Central memory CD8-positive, alpha-beta T cell (primary cell): Measurements from ENCODE around the gene UXT.

Experiments
- ATAC-seq: fragments of 150-1000 bp; cut with Tn5 transposase; replicated peaks from 2 replicates; pipeline ENCODE4 v1.10.0; 2022; ENCODE audit warnings: mild to moderate bottlenecking, moderate FRiP score, moderate number of reproducible peaks; ENCODE audit not compliant: poor library complexity, severe bottlenecking; ENCODE audit errors: extremely low read depth
- DNase-seq, 2 donors: peaks; one replicate each; pipeline ENCODE4 v3.0.0; 2021; ENCODE audit warnings: low spot score in 2 of 2
- H3K27ac Mint-ChIP-seq: one replicate; pipeline ENCODE4 v1.8.0; 2022; ENCODE audit warnings: low read depth, mild to moderate bottlenecking, moderate library complexity, mixed read lengths
- H3K27me3 Mint-ChIP-seq: one replicate; pipeline ENCODE4 v1.8.0; 2022; ENCODE audit warnings: mixed read lengths
- H3K36me3 Mint-ChIP-seq: one replicate; pipeline ENCODE4 v1.8.0; 2022; ENCODE audit warnings: mild to moderate bottlenecking, moderate library complexity, mixed read lengths; ENCODE audit not compliant: insufficient read depth
- H3K4me1 Mint-ChIP-seq: one replicate; pipeline ENCODE4 v1.8.0; 2022; ENCODE audit warnings: mixed read lengths
- H3K4me3 Mint-ChIP-seq: one replicate; pipeline ENCODE4 v1.8.0; 2022; ENCODE audit warnings: mild to moderate bottlenecking, moderate library complexity, mixed read lengths
- H3K9me3 Mint-ChIP-seq: one replicate; pipeline ENCODE4 v1.8.0; 2022; ENCODE audit warnings: mixed read lengths

UXT gene

GRCh38 chrX:47664737-47665136 lies 5.8 kb upstream of the UXT start:
- H3K27me3 Mint-ChIP-seq, result no peaks in the 10 kb centered on the region
- H3K4me1 Mint-ChIP-seq, result no peaks in the 10 kb centered on the region
- no peak for ATAC-seq
- H3K4me3 Mint-ChIP-seq, result no peak overlapping the region
- no peak overlapping the region for H3K27ac Mint-ChIP-seq
- no peak for DNase-seq
- H3K9me3 Mint-ChIP-seq, result no peaks in the 10 kb centered on the region
- no peaks in the 10 kb centered on the region for H3K36me3 Mint-ChIP-seq

- no peaks in the 10 kb centered on the region for H3K27me3 Mint-ChIP-seq
- ATAC-seq (no peak), DNase-seq (no peak)
- no peaks in the 10 kb centered on the region for H3K9me3 Mint-ChIP-seq
- no peak overlapping the region for H3K4me3 Mint-ChIP-seq
- H3K4me1 Mint-ChIP-seq, result peaks cover 6% of the 10 kb centered on the region
- no peak overlapping the region for H3K27ac Mint-ChIP-seq
- peaks cover 14% of the 10 kb centered on the region for H3K36me3 Mint-ChIP-seq
Observed at GRCh38 chrX:47662144-47662657, 3.2 kb upstream of the UXT start.

GRCh38 chrX:47661539-47661938 lies 2.6 kb upstream of the UXT start:
- Mint-ChIP-seq H3K27me3 (no peaks in the 10 kb centered on the region), H3K27ac (no peak overlapping the region), H3K36me3 (peaks cover 17% of the 10 kb centered on the region), H3K4me3 (no peak overlapping the region), H3K9me3 (no peaks in the 10 kb centered on the region), H3K4me1 (peaks cover 12% of the 10 kb centered on the region)
- no peak for DNase-seq
- ATAC-seq, result no peak

- Mint-ChIP-seq H3K4me3 (peak overlapping the region; percentile 78), H3K36me3 (peaks cover 25% of the 10 kb centered on the region), H3K27ac (peak overlapping the region; percentile 95), H3K27me3 (no peaks in the 10 kb centered on the region), H3K9me3 (no peaks in the 10 kb centered on the region), H3K4me1 (peaks cover 16% of the 10 kb centered on the region)
- ATAC-seq (no peak), DNase-seq (no peak)
Observed at GRCh38 chrX:47659421-47659726, 394 bp upstream of the UXT start.

- ATAC-seq, result no peak
- no peak for DNase-seq
- peaks cover 16% of the 10 kb centered on the region for H3K4me1 Mint-ChIP-seq
- no peaks in the 10 kb centered on the region for H3K9me3 Mint-ChIP-seq
- no peaks in the 10 kb centered on the region for H3K27me3 Mint-ChIP-seq
- H3K27ac Mint-ChIP-seq, result peak overlapping the region; percentile 95
- peaks cover 28% of the 10 kb centered on the region for H3K36me3 Mint-ChIP-seq
- peak overlapping the region; percentile 78 for H3K4me3 Mint-ChIP-seq
Observed at GRCh38 chrX:47658301-47658683, 688 bp downstream of the UXT start.

- no peaks in the 10 kb centered on the region for H3K9me3 Mint-ChIP-seq
- H3K27ac Mint-ChIP-seq, result peak overlapping the region; percentile 94
- H3K4me1 Mint-ChIP-seq, result peaks cover 38% of the 10 kb centered on the region
- no peaks in the 10 kb centered on the region for H3K27me3 Mint-ChIP-seq
- H3K36me3 Mint-ChIP-seq, result peaks cover 18% of the 10 kb centered on the region
- peak overlapping the region; percentile 88 for H3K4me3 Mint-ChIP-seq
- DNase-seq (no peak), ATAC-seq (no peak)
Observed at GRCh38 chrX:47651043-47651905, 7.7 kb downstream of the UXT start.

GRCh38 chrX:47650164-47651042 lies 8.6 kb downstream of the UXT start, which contains the start of gene ELK1:
ELK1 (minus strand) TSS chrX:47650563; CDS start chrX:47641441, 9,122 bp downstream.
- no peaks in the 10 kb centered on the region for H3K27me3 Mint-ChIP-seq
- H3K27ac Mint-ChIP-seq, result peak within 1 kb of the TSS; percentile 94
- peaks cover 12% of the 10 kb centered on the region for H3K36me3 Mint-ChIP-seq
- H3K4me3 Mint-ChIP-seq, result peak within 1 kb of the TSS; percentile 88
- DNase-seq (peak; percentile 67 to 85), ATAC-seq (peak; percentile 94)
- peaks cover 36% of the 10 kb centered on the region for H3K4me1 Mint-ChIP-seq
- H3K9me3 Mint-ChIP-seq, result no peaks in the 10 kb centered on the region

- peak overlapping the region; percentile 94 for H3K27ac Mint-ChIP-seq
Observed at GRCh38 chrX:47649781-47650163, 9.2 kb downstream of the UXT start.

GRCh38 chrX:47649271-47649670 lies 9.7 kb downstream of the UXT start:
- peak overlapping the region; percentile 88 for H3K4me3 Mint-ChIP-seq
- peak overlapping the region; percentile 94 for H3K27ac Mint-ChIP-seq
- ATAC-seq, result no peak

More at GRCh38 chrX:47649781-47650163, 9.2 kb downstream of the UXT start:
- H3K27me3 Mint-ChIP-seq, result no peaks in the 10 kb centered on the region
- H3K4me1 Mint-ChIP-seq, result peaks cover 38% of the 10 kb centered on the region
- no peak for ATAC-seq
- H3K4me3 Mint-ChIP-seq, result peak overlapping the region; percentile 88
- peaks cover 12% of the 10 kb centered on the region for H3K36me3 Mint-ChIP-seq
- no peaks in the 10 kb centered on the region for H3K9me3 Mint-ChIP-seq
- DNase-seq, result no peak

GRCh38 chrX:47648376-47648775 lies 10.6 kb downstream of the UXT start:
- no peak overlapping the region for H3K27ac Mint-ChIP-seq
- H3K27me3 Mint-ChIP-seq, result no peaks in the 10 kb centered on the region
- peaks cover 18% of the 10 kb centered on the region for H3K36me3 Mint-ChIP-seq
- H3K4me1 Mint-ChIP-seq, result peaks cover 45% of the 10 kb centered on the region
- peak overlapping the region; percentile 88 for H3K4me3 Mint-ChIP-seq
- no peaks in the 10 kb centered on the region for H3K9me3 Mint-ChIP-seq
- ATAC-seq, result no peak
- no peak for DNase-seq

More at GRCh38 chrX:47649271-47649670, 9.7 kb downstream of the UXT start:
- Mint-ChIP-seq H3K9me3 (no peaks in the 10 kb centered on the region), H3K36me3 (peaks cover 17% of the 10 kb centered on the region), H3K4me1 (peaks cover 43% of the 10 kb centered on the region), H3K27me3 (no peaks in the 10 kb centered on the region)
- no peak for DNase-seq

- no peak overlapping the region for H3K27ac Mint-ChIP-seq
- peaks cover 45% of the 10 kb centered on the region for H3K4me1 Mint-ChIP-seq
- no peak overlapping the region for H3K4me3 Mint-ChIP-seq
- H3K9me3 Mint-ChIP-seq, result no peaks in the 10 kb centered on the region
- ATAC-seq (no peak), DNase-seq (no peak)
- peaks cover 22% of the 10 kb centered on the region for H3K36me3 Mint-ChIP-seq
- no peaks in the 10 kb centered on the region for H3K27me3 Mint-ChIP-seq
Observed at GRCh38 chrX:47646636-47647035, 12.3 kb downstream of the UXT start.

- peaks cover 35% of the 10 kb centered on the region for H3K4me1 Mint-ChIP-seq
- no peak for ATAC-seq
Observed at GRCh38 chrX:47645530-47645929, 13.4 kb downstream of the UXT start.

More at GRCh38 chrX:47645530-47645929, 13.4 kb downstream of the UXT start:
- no peak for DNase-seq
- Mint-ChIP-seq H3K27ac (no peak overlapping the region), H3K36me3 (peaks cover 24% of the 10 kb centered on the region), H3K27me3 (no peaks in the 10 kb centered on the region), H3K9me3 (no peaks in the 10 kb centered on the region), H3K4me3 (no peak overlapping the region)
